Measurements from ENCODE around the gene LGALS3BP.
A peak's percentile ranks its signal among the peaks of the same experiment; 100 is the strongest.

Gene LGALS3BP

GRCh38 chr17:78934681-78935418, 44.9 kb downstream of the LGALS3BP start:
- no peak for DNase-seq

- peak; percentile 67 for DNase-seq
Measured at GRCh38 chr17:78933959-78934568, 45.7 kb downstream of the LGALS3BP start.

- no peak for DNase-seq
Measured at GRCh38 chr17:78933025-78933958, 46.4 kb downstream of the LGALS3BP start.

GRCh38 chr17:78929908-78930775, 49.6 kb downstream of the LGALS3BP start:
- DNase-seq, result no peak

GRCh38 chr17:78925662-78926555, 53.8 kb downstream of the LGALS3BP start:
- no peak for DNase-seq

- DNase-seq, result peak; percentile 77
Measured at GRCh38 chr17:78925234-78925633, 54.5 kb downstream of the LGALS3BP start, which contains the start of gene TIMP2. Gene TIMP2 (minus strand): TSS chr17:78925387. CDS start chr17:78925088, 299 bp downstream.

GRCh38 chr17:78924481-78925151, 55.1 kb downstream of the LGALS3BP start:
- no peak for DNase-seq

GRCh38 chr17:78923660-78924453, 55.9 kb downstream of the LGALS3BP start:
- no peak for DNase-seq

- no peak for DNase-seq
Measured at GRCh38 chr17:78922816-78923498, 56.8 kb downstream of the LGALS3BP start.

- no peak for DNase-seq
Measured at GRCh38 chr17:78921437-78921971, 58.2 kb downstream of the LGALS3BP start.
